NT2/D1 (cell line): ENCODE data around the gene NLGN1.

Experiments
- SUZ12 ChIP-seq: IDR thresholded peaks from 2 replicates; pipeline ENCODE4 v1.6.1; 2011; ENCODE audit not compliant: insufficient read length, insufficient read depth; ENCODE audit errors: extremely low read depth
- YY1 ChIP-seq: IDR thresholded peaks from 2 replicates; pipeline ENCODE4 v1.6.1; 2011; ENCODE audit not compliant: insufficient read length, insufficient read depth
- ZNF274 ChIP-seq: IDR thresholded peaks from 2 replicates; pipeline ENCODE4 v1.6.1; 2011; ENCODE audit warnings: mild to moderate bottlenecking, low read depth, low read length

DNA sequence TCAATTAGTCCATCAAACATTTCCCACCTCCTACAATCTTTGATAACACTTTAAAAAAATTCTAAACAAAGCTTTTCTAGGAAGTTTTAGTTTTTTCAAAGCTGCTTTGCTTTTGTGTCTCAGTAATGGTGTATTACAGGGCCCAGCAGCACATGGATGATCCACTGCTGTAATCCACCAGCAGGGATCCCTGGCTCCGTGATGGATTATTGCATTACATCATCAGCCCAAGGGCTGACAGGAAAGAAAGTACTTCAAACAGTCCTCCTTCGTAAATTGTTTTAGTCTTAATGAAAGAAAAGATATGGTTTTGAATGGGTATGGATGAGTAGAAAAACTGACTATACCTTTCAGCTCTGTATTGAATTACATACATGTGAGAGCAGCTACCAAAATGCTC, 772.7 kb downstream of the NLGN1 start:
- TF ChIP-seq ZNF274: no peak
- no peak for TF ChIP-seq SUZ12
- no peak for TF ChIP-seq YY1
